Fibroblast of peridontal ligament (primary cell): ENCODE results near the gene NKX1-1.
"Not testable (repeated sequence)": the region's sequence is repeated elsewhere in the genome, so short reads cannot be mapped to it uniquely, and the experiment has no call there.

Source experiments
- DNase-seq: peaks from one replicate; pipeline ENCODE4 v3.0.0-alpha.2; 2010; ENCODE audit errors: extremely low read depth

The NKX1-1 gene

GRCh38 chr4:1373892-1374705 is 32.1 kb downstream of the NKX1-1 start:
- DNase-seq: no peak

GRCh38 chr4:1372576-1372975 is 33.7 kb downstream of the NKX1-1 start:
- not testable (repeated sequence) for DNase-seq

GRCh38 chr4:1371176-1372165 is 34.8 kb downstream of the NKX1-1 start:
- no peak for DNase-seq

- no peak for DNase-seq
Observed at GRCh38 chr4:1370321-1371124, 35.7 kb downstream of the NKX1-1 start.

- DNase-seq: no peak
Observed at GRCh38 chr4:1369479-1370079, 36.7 kb downstream of the NKX1-1 start.

DNA sequence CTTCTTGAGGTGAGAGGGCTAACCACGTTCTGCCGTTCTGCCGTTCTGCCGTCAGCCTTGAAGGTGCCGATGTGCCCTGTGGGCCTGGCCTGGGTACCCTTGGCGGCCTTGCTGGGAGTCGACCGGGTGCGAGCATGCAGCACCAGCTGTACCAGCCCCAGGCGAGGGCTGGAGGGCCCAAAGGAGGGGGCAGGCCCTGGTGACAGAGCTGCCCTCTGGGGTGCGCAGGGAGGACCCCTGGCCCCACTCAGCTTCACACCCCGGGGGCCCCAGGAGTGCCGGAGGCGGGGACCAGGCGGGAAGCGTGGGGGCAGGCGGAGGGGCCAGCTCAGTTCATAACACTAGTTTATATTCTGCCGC is 37.2 kb downstream of the NKX1-1 start:
- DNase-seq: no peak

DNA sequence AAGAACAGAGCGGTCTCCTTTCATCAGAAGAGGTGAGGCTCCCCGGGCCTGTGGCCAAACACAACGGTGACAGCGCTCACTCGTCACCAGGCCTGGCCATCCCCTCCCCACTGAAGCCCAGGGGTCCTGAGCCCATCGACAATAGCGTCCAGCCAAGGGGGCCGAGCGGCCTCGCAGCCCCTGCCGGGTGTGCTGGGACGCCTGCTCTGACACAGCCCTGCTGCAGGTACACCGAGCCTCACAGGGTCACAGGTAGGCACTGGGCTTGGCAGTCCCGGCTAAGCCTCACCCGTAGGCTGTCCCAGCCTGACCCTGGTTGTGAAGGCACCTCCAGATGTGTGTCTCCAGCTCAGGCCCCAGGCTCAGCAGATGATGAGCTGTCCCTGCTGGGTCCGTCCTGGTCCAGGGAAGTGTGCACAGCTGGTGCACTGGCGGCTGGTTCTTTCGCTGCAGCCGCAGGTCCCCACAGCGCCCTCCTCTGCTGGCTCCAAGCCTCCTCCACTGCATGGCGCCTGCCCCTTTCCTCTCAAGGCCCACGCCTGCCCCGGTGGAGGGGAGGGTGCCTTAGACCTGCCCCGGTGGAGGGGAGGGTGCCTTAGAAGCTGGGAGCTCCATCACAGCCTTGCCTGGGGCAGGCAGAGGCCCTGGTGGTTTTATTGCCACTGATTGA is 37.7 kb downstream of the NKX1-1 start:
- DNase-seq: no peak

DNA sequence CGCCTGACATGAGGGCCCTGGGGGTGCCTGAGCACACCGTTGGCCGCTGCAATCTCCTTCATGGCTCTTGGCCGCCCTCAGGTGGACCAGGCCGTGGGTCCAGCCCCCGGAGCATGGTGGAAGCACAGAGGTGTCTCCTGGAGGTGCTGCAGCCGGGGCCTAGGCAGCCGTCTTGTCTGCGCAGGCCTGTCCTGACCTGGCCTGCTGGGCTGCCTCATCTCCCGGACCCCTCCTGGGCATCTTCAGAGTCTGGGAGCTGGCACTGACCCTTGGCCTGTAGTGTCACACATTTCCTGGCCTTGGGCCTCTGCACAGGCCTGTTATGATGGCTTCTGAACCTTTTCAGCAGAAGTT is 38.3 kb downstream of the NKX1-1 start:
- no peak for DNase-seq

DNA sequence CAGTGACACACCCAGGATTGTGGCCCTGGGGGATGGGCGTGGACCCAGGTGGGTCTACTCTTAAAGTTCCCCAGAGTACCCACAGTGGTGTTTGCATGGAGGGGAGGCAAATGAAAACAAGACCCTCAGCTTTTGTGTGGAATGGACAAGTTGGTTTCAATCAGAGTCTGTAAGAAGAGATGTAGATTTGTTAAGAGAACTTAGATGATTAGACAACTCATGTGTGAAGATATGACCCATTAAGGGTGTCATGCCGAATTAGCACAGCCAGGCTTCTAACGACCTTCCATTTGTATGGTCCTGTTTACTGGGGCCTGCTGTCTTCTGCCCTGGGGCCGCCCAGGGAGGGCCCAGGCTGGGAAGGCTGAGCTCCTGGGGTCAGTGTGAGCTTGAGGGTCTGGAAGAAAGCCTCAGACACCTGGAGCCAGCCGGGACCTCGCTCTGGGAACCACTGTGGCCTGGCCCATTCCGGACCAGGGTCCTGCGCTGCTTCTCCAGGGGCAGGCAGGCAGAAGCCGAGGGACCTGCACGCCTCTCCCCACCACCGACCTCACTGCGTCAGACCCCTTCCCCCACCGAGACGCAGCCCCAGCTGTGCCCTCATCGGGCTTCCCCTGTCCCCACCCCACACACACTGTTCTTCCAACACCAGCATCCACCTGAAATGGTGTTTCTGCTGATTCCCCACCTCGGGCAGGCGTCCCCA is 38.9 kb downstream of the NKX1-1 start:
- no peak for DNase-seq

DNA sequence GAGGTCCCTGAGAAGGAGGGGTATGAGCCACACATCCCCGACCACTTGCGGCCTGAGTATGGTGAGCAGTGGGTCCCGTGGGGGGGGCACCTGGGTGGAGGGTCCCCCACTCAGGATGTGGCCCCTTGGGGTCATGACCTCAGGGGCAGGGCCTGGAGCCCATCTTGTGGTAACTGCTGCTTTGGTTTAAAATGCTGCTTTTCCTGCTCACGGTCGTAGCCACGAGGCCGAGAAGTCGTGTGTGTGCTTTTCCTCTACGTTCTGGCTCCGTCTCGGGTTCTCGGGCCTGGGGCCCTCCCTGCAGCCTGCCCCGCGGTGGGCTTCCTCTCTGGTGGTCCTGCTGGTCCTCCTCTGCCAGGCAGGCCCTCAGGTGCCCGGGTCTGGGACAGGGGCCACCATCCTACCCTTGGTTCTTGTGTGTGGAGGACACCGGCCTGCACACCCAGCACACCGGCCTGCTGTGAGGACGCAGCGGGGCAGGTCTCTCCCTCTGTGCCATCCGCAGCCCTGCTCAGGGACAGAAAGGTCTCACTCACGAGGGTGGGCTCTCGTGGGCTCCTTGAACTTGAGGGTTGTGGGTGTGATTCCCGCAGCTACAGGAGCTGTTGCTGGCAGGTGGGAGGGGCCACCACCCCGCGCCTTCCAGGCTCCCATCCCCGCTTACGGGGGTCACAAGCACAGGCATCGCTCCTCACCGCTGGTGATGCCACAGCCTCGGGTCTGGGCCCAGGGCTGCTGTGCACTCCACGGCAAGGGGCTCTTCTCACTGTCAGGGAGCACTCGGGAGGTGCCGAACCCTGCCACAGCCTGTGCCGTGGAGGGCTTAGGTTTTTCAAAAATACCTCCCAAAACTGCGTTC is 39.6 kb downstream of the NKX1-1 start:
- no peak for DNase-seq

GRCh38 chr4:1365271-1366178 is 40.7 kb downstream of the NKX1-1 start:
- DNase-seq: no peak

DNA sequence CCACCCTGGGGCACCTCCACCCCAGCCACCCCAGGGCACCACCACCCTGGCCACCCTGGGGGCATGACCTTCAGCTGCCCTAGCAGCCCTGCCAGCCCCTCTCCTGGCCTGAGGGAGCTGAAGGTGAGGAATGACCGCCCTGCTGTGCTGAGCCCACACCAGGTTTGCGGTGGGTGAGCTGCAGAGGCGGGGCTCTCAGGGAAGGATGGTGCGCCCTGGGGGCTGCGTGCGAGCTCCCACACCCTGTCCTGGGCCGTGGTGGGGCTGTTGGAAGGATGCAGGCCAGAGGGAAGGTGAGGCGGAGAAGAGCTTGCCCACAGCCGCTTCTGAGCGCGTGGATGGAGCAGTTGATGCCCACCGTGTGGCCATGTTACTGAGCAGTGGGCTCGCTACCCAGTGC is 41.5 kb downstream of the NKX1-1 start:
- no peak for DNase-seq

GRCh38 chr4:1364217-1364616 is 42.0 kb downstream of the NKX1-1 start:
- DNase-seq: no peak

- no peak for DNase-seq
Observed at GRCh38 chr4:1363513-1363912, 42.7 kb downstream of the NKX1-1 start.

DNA sequence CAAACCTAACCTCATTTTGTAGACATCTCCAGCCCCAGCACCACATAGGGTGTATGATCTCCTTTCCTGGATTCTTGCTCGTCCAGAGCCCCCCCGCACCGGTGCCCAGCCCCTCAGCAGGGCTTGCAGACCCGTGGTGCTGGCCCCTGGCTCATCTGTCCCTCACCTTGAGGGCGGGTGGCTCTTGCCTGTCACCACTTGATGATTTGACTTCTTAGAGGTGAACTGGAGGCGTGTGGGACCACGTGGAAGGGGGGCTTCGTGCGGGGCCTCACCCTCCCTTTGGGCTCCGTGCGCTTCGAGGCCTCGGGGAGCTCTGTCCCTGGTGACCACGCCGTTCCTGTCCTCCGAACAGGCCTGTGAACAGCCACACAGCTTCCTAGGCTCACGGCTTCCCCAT is 43.7 kb downstream of the NKX1-1 start:
- DNase-seq: no peak

GRCh38 chr4:1362046-1362445 is 44.2 kb downstream of the NKX1-1 start:
- no peak for DNase-seq

GRCh38 chr4:1361431-1361830 is 44.8 kb downstream of the NKX1-1 start:
- no peak for DNase-seq
